ENCODE measurements around the gene CUZD1.

CUZD1 gene

DNA sequence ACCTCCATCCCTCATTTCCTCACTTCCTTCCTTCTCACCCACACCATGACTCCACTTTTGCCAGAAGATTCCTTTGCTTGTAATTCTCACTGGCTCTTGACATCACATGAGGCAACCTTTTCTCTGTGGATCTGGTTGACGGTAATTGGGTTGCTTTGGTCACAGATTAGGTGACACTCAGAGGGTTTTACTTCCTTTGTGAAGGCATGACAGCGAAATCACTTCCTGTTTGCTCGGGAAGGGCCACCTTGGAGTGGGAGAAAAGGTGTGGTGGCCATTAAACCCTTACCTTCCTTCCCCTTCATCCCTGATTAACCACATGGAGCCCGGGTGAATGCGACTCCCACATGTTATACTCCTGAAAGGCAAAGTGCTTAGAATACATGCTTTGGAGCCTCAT, 30.2 kb downstream of the CUZD1 start:
- no peak for DNase-seq (ENCODE audit: low read depth)

DNA sequence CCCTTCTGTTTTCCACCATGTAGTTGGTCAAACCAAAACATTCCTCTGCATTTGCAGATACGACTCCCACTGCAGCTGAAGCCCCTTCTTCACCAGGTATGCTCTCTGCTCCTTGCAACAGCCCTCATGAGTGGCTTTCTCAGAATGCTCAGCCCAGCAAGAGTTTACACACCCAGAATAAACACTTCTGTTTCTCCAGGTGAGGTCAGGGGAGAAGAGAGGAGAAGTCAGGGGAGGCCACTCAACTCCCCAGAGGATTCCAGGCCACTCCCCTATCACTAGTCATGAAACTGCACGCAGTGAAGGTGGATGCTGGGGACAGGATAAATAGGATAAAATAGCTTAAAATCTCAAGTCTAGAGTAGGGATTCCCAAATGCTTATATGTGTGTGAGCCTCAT, 31.2 kb downstream of the CUZD1 start:
- TF ChIP-seq CTCF (conservative IDR thresholded peaks at IDR 0.05; ENCODE audit: low read depth, low read length): no peak
- no peak overlapping the region for H3K4me3 ChIP-seq (ENCODE audit: low read depth, low read length)
- no peak for DNase-seq (ENCODE audit: low read depth)

More for the DNA sequence above, 30.2 kb downstream of the CUZD1 start:
- H3K4me3 ChIP-seq (ENCODE audit: low read depth, low read length): no peak overlapping the region
- TF ChIP-seq CTCF (conservative IDR thresholded peaks at IDR 0.05; ENCODE audit: low read depth, low read length): no peak

DNA sequence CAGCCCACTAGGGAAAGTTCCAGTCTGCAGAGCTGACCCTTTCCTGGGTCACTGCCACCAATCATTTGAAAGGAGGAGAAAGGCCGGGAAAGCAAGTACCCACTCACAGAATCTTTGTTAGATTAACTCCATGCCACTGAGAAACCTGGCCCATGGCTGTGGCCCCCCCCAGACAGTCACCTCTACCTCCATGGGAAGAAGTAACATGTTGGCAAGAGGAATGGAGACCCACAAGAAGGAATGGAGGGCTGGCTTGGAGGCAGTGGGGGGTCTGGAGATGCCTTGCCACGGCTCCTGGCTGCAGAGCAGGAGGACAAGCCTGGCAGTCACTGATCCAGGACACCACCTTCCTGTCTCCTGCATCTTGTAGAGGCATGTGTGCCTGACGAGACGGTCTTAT, 32.9 kb downstream of the CUZD1 start:
- DNase-seq (ENCODE audit: low read depth): no peak
- TF ChIP-seq CTCF (conservative IDR thresholded peaks at IDR 0.05; ENCODE audit: low read depth, low read length): no peak
- no peak overlapping the region for H3K4me3 ChIP-seq (ENCODE audit: low read depth, low read length)

DNA sequence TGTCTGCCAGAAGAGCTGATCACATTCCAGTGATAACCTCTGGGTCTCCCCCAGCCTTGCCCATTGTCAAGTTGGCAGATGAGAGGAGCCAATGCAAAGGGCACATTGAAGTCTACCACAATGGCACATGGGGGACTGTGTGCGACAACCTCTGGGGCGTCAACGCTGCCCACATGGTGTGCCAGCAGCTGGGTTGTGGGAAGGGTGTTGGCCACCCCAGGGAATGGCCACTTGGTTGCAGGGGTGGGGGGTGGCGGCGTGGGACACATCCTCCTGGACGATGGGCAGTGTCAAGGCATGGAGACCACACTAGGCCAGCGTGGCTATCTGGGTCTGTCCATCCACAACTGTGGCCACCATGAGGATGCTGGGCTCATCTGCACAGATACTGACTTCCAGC, 43.4 kb downstream of the CUZD1 start:
- no peak overlapping the region for H3K4me3 ChIP-seq (ENCODE audit: low read depth, low read length)
- TF ChIP-seq CTCF (conservative IDR thresholded peaks at IDR 0.05; ENCODE audit: low read depth, low read length): no peak
- DNase-seq (ENCODE audit: low read depth): no peak

GRCh38 chr10:122798704-122799231, 46.9 kb downstream of the CUZD1 start:
- no peak for DNase-seq (ENCODE audit: low read depth)
- no peak for TF ChIP-seq CTCF (conservative IDR thresholded peaks at IDR 0.05; ENCODE audit: low read depth, low read length)
- H3K4me3 ChIP-seq (ENCODE audit: low read depth, low read length): no peak overlapping the region

DNA sequence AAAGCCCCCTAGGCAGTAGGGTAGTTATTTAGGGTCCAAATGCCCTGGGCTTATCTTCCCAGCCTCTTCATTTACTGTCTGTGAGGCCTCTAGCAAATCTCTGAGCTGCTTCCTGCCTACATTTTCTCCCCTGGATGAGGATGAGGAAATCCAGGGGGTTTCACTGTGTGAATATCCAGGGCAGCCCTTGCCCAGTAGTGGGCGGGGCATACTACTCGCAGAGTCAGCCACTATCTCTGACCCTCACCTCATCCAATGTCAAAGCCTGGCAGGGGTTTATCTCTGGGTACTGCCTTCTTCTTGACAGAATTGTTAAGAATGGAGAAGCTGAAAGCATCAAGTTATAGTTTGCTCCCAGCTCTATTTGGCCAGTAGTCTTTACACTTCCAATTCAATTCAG, 48.9 kb downstream of the CUZD1 start:
- TF ChIP-seq CTCF (conservative IDR thresholded peaks at IDR 0.05; ENCODE audit: low read depth, low read length): no peak
- DNase-seq (ENCODE audit: low read depth): no peak
- H3K4me3 ChIP-seq (ENCODE audit: low read depth, low read length): no peak overlapping the region

DNA sequence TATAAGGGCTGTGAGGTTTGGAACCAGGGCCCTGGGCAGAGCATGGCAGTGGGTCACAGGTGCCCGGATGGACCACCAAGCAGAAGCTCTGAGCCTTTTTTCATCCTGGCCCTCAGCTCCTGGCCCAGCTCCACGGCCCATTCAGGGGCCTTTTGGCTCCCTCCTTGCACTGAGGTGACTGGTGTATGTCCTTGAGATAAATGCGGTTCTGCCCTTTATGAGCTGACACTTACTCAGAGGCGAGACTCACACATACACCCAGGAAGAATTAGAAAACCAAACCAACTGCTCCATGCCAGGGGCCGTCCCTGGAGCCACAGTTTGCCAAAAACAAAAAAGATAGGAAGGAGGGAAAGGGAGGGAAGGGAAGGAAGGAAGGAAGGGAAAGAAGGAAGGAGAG, 49.7 kb downstream of the CUZD1 start:
- no peak for DNase-seq (ENCODE audit: low read depth)
- H3K4me3 ChIP-seq (ENCODE audit: low read depth, low read length): no peak overlapping the region
- no peak for TF ChIP-seq CTCF (conservative IDR thresholded peaks at IDR 0.05; ENCODE audit: low read depth, low read length)

All from choroid plexus epithelial cell (primary cell).